Activated T-helper 2 cell treated with anti-CD3 and anti-CD28 coated beads, Interferon-gamma antibody, Interleukin-2, Interleukin-4, amounts not matched to agents 10 μg/mL and 5 μg/mL and 100 μg/mL, durations not matched to agents 14 hours and 24 hours and 36 hours (primary cell): ENCODE results near the gene KRT73. TPM values are rescaled to one million over a fixed set of nuclear protein-coding genes. Genes with fewer than 3 reads are reported as not detected.
A peak's percentile ranks its signal among the peaks of the same experiment; 100 is the strongest.
"Not testable (repeated sequence)": the region's sequence is repeated elsewhere in the genome, so short reads cannot be mapped to it uniquely, and the experiment has no call there.

ENCODE experiments used
- DNase-seq: peaks from one replicate; pipeline ENCODE4 v3.0.0; 2021; ENCODE audit warnings: low spot score
- H3K27ac Mint-ChIP-seq: one replicate; pipeline ENCODE4 v1.8.0; 2021; ENCODE audit warnings: mixed read lengths
- H3K27me3 Mint-ChIP-seq: one replicate; pipeline ENCODE4 v1.8.0; 2021; ENCODE audit warnings: low read depth, mixed read lengths
- H3K36me3 Mint-ChIP-seq: one replicate; pipeline ENCODE4 v1.8.0; 2021; ENCODE audit warnings: low read depth, mixed read lengths
- H3K4me1 Mint-ChIP-seq: one replicate; pipeline ENCODE4 v1.8.0; 2021; ENCODE audit warnings: low read depth, mixed read lengths
- H3K4me3 Mint-ChIP-seq: one replicate; pipeline ENCODE4 v1.8.0; 2021; ENCODE audit warnings: low read depth, mild to moderate bottlenecking, moderate library complexity, mixed read lengths
- H3K9me3 Mint-ChIP-seq: one replicate; pipeline ENCODE4 v1.8.0; 2021; ENCODE audit warnings: mixed read lengths
- intact Hi-C: fragments of 100-400 bp; cut with micrococcal nuclease; formaldehyde crosslinking; loops from one replicate; pipeline ENCODE4 v1.15.1; 2023
- total RNA-seq: library from RNA; stranded (reverse); gene quantifications from 2 replicates; pipeline ENCODE4 v1.2.3, GENCODE V29; 2022

The KRT73 gene
- total RNA-seq, 1 donor from 2014 or later = not detected

- H3K27me3 Mint-ChIP-seq = peaks cover 29% of the 10 kb centered on the region
- H3K4me3 Mint-ChIP-seq = no peak within 1 kb of the TSS
- H3K4me1 Mint-ChIP-seq = peaks cover 11% of the 10 kb centered on the region
- no peaks in the 10 kb centered on the region for H3K9me3 Mint-ChIP-seq
- DNase-seq = no peak
- H3K36me3 Mint-ChIP-seq = no peaks in the 10 kb centered on the region
- intact Hi-C loops = no loop called here
- no peak within 1 kb of the TSS for H3K27ac Mint-ChIP-seq
Observed at GRCh38 chr12:52600941-52601481, 17.3 kb downstream of the KRT73 start, which contains the start of gene KRT72. TSS of gene KRT72 (minus strand) at chr12:52601463. CDS start at chr12:52601452, 11 bp downstream.

DNA sequence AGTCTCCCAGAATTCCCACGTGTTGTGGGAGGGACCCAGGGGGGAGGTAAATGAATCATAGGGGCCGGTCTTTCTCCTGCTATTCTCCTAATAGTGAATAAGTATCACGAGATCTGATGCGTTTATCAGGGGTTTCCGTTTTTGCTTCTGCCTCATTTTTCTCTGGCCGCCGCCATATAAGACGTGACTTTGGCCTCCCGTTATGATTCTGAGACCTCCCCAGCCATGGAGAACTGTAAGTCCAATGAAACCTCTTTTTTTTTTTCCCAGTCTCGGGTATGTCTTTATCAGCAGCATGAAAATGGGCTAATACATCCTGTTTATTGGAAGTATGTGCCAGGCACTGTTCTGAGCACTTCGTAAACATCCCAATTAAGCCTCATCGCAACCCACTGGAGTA lies 17.9 kb downstream of the KRT73 start:
- peaks cover 29% of the 10 kb centered on the region for H3K27me3 Mint-ChIP-seq
- no peak for DNase-seq
- H3K9me3 Mint-ChIP-seq = no peaks in the 10 kb centered on the region
- intact Hi-C loops = no loop called here
- H3K4me1 Mint-ChIP-seq = peaks cover 7% of the 10 kb centered on the region
- no peaks in the 10 kb centered on the region for H3K36me3 Mint-ChIP-seq
- H3K4me3 Mint-ChIP-seq = no peak overlapping the region
- no peak overlapping the region for H3K27ac Mint-ChIP-seq

GRCh38 chr12:52600071-52600470 lies 18.3 kb downstream of the KRT73 start:
- H3K9me3 Mint-ChIP-seq = no peaks in the 10 kb centered on the region
- H3K4me3 Mint-ChIP-seq = no peak overlapping the region
- intact Hi-C loops = no loop called here
- peaks cover 29% of the 10 kb centered on the region for H3K27me3 Mint-ChIP-seq
- peaks cover 5% of the 10 kb centered on the region for H3K4me1 Mint-ChIP-seq
- no peak overlapping the region for H3K27ac Mint-ChIP-seq
- DNase-seq = no peak
- no peaks in the 10 kb centered on the region for H3K36me3 Mint-ChIP-seq

DNA sequence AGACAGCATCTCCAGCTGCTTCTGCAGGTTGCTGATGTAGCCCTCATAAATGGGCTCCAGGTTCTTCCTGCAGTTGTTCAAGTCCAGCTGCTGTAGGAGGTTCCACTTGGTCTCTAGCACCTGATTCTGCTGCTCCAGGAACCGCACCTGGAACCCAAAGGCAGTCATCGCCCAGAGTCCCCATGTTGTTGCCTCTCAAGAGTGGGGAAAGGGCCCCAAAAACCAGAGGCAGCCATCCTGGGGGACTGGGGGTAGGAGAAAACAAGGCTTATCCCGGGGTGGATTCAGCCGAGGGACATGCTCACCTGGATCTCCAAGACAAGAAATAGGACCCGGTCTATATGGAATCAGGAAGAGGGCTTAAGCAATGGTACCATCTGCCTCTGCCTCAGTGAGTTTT lies 19.4 kb downstream of the KRT73 start:
- DNase-seq = no peak
- H3K4me1 Mint-ChIP-seq = no peaks in the 10 kb centered on the region
- H3K9me3 Mint-ChIP-seq = no peaks in the 10 kb centered on the region
- intact Hi-C loops = no loop called here
- H3K27me3 Mint-ChIP-seq = peaks cover 27% of the 10 kb centered on the region
- no peaks in the 10 kb centered on the region for H3K36me3 Mint-ChIP-seq
- H3K27ac Mint-ChIP-seq = no peak overlapping the region
- no peak overlapping the region for H3K4me3 Mint-ChIP-seq

DNA sequence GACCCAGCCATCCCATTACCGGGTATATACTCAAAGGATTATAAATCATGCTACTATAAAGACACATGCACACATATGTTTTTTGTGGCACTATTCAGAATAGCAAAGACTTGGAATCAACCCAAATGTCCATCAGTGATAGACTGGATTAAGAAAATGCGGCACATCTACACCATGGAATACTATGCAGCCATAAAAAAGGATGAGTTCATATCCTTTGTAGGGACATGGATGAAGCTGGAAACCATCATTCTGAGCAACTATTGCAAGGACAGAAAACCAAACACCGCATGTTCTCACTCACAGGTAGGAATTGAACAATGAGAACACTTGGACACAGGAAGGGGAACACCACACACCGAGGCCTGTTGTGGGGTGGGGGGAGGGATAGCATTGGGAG lies 24.1 kb downstream of the KRT73 start:
- DNase-seq, H3K9me3 Mint-ChIP-seq, intact Hi-C loops, H3K4me1 Mint-ChIP-seq, H3K36me3 Mint-ChIP-seq, H3K27ac Mint-ChIP-seq, H3K4me3 Mint-ChIP-seq: not testable (repeated sequence)
- H3K27me3 Mint-ChIP-seq = peaks cover 27% of the 10 kb centered on the region

GRCh38 chr12:52591521-52591920 lies 26.8 kb downstream of the KRT73 start:
- Mint-ChIP-seq H3K27me3 (peaks cover 19% of the 10 kb centered on the region), H3K36me3 (no peaks in the 10 kb centered on the region), H3K4me1 (peaks cover 6% of the 10 kb centered on the region), H3K4me3 (no peak overlapping the region), H3K27ac (no peak overlapping the region), H3K9me3 (no peaks in the 10 kb centered on the region)
- intact Hi-C loops = no loop called here
- DNase-seq = no peak

DNA sequence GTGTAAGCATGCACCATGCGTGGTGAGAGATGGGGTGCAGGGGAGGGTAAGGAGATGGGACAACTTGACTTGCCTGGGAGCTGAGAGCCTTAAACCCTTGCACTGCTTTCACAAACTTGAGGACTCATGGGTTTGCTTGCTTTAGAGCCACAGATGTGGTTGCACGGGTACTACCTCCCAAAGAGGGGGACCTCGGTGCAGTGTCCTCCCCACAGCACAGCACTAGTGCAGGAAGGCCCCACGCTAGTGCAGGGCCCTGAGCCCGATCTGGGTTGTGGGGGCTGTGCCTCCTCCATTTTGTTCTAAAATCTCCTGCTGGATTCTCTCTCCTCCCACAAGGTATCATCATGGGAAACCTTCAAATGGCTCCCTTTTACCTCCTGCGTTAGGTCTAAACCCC lies 28.3 kb downstream of the KRT73 start:
- no peak overlapping the region for H3K4me3 Mint-ChIP-seq
- H3K27ac Mint-ChIP-seq = no peak overlapping the region
- H3K36me3 Mint-ChIP-seq = no peaks in the 10 kb centered on the region
- H3K9me3 Mint-ChIP-seq = no peaks in the 10 kb centered on the region
- H3K4me1 Mint-ChIP-seq = peaks cover 21% of the 10 kb centered on the region
- intact Hi-C loops = no loop called here
- no peak for DNase-seq
- H3K27me3 Mint-ChIP-seq = peaks cover 16% of the 10 kb centered on the region

DNA sequence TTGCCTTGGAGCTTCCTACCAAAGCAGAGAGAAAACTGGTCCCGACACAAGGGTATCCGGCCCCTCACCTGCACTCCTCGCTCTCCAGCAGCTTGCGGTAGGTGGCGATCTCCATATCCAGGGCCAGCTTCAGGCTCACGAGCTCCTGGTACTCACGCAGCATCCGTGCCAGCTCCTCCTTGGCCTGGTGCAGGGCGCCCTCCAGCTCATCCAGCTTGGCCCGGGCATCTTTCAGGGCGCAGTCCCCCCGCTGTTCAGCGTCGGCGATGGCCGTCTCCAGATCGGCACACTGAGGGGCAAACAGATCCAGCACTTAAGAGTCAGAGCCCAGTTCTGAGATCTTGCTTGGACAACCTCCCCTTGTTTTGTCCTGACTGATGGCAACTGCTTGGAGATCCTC lies 30.8 kb downstream of the KRT73 start:
- intact Hi-C loops = loop anchor here (10.0 kb wide), 1 partner anchor 433 kb away; no protein-coding TSS in a partner anchor
- DNase-seq = no peak
- H3K9me3 Mint-ChIP-seq = no peaks in the 10 kb centered on the region

DNA sequence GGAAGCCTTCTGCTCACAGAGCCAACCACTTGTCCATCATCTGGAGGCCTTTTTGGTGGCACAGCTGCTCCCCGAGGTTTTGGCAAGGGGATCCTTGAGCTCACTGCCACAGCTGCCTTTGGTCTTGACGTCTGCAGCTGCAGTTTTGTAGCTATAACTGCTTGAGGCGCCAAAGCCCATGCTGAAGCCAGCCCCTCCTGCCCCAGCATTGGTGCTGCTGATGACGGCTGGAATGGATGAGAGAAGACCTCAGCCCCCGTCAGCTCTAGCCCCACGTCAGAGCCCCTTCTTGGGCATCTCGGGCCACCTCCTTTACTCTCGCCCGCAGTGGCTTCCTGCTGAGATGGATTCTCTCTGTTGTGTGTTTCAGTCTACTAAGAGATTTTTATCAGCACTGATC lies 32.4 kb downstream of the KRT73 start:
- no peaks in the 10 kb centered on the region for H3K9me3 Mint-ChIP-seq
- H3K4me3 Mint-ChIP-seq = no peak overlapping the region
- no peaks in the 10 kb centered on the region for H3K36me3 Mint-ChIP-seq
- H3K27ac Mint-ChIP-seq = no peak overlapping the region
- H3K27me3 Mint-ChIP-seq = peaks cover 15% of the 10 kb centered on the region
- peaks cover 29% of the 10 kb centered on the region for H3K4me1 Mint-ChIP-seq
- DNase-seq = peak; percentile 58
- intact Hi-C loops = loop anchor here (10.0 kb wide), 1 partner anchor 431 kb away; no protein-coding TSS in a partner anchor

More for the DNA sequence above, 30.8 kb downstream of the KRT73 start:
- Mint-ChIP-seq H3K36me3 (no peaks in the 10 kb centered on the region), H3K27ac (no peak overlapping the region), H3K27me3 (peaks cover 14% of the 10 kb centered on the region), H3K4me1 (peaks cover 29% of the 10 kb centered on the region), H3K4me3 (no peak overlapping the region)

- DNase-seq = no peak
- H3K27ac Mint-ChIP-seq = no peak overlapping the region
- peaks cover 32% of the 10 kb centered on the region for H3K4me1 Mint-ChIP-seq
- peaks cover 15% of the 10 kb centered on the region for H3K27me3 Mint-ChIP-seq
- intact Hi-C loops = loop anchor here (10.0 kb wide), 1 partner anchor 430 kb away; no protein-coding TSS in a partner anchor
- H3K36me3 Mint-ChIP-seq = no peaks in the 10 kb centered on the region
- H3K4me3 Mint-ChIP-seq = no peak overlapping the region
- no peaks in the 10 kb centered on the region for H3K9me3 Mint-ChIP-seq
Observed at GRCh38 chr12:52585066-52585465, 33.3 kb downstream of the KRT73 start.

GRCh38 chr12:52584156-52584682 lies 34.1 kb downstream of the KRT73 start:
- intact Hi-C loops = loop anchor here (10.0 kb wide), 1 partner anchor 429 kb away; no protein-coding TSS in a partner anchor

GRCh38 chr12:52582971-52583456 lies 35.3 kb downstream of the KRT73 start:
- H3K4me3 Mint-ChIP-seq = no peak overlapping the region
- H3K4me1 Mint-ChIP-seq = peaks cover 32% of the 10 kb centered on the region
- peaks cover 13% of the 10 kb centered on the region for H3K27me3 Mint-ChIP-seq
- intact Hi-C loops = loop anchor here (1.0 to 10.0 kb wide), 4 partner anchors 287 to 428 kb away; no protein-coding TSS in a partner anchor
- no peaks in the 10 kb centered on the region for H3K36me3 Mint-ChIP-seq
- no peak overlapping the region for H3K27ac Mint-ChIP-seq
- peak; percentile 52 for DNase-seq
- no peaks in the 10 kb centered on the region for H3K9me3 Mint-ChIP-seq

More at GRCh38 chr12:52584156-52584682, 34.1 kb downstream of the KRT73 start:
- Mint-ChIP-seq H3K27ac (no peak overlapping the region), H3K9me3 (no peaks in the 10 kb centered on the region), H3K4me3 (no peak overlapping the region), H3K36me3 (no peaks in the 10 kb centered on the region), H3K4me1 (peaks cover 32% of the 10 kb centered on the region), H3K27me3 (peaks cover 13% of the 10 kb centered on the region)
- DNase-seq = no peak

- intact Hi-C loops = loop anchor here (10.0 kb wide), 1 partner anchor 428 kb away; no protein-coding TSS in a partner anchor
- peaks cover 32% of the 10 kb centered on the region for H3K4me1 Mint-ChIP-seq
- no peak for DNase-seq
- no peaks in the 10 kb centered on the region for H3K36me3 Mint-ChIP-seq
- no peak overlapping the region for H3K27ac Mint-ChIP-seq
- H3K27me3 Mint-ChIP-seq = peaks cover 13% of the 10 kb centered on the region
- H3K9me3 Mint-ChIP-seq = no peaks in the 10 kb centered on the region
- H3K4me3 Mint-ChIP-seq = no peak overlapping the region
Observed at GRCh38 chr12:52582486-52582885, 35.9 kb downstream of the KRT73 start.
